A549 (cell line): ENCODE data around the gene FUS. TPM values are rescaled to one million over a fixed set of nuclear protein-coding genes. Genes with fewer than 3 reads are reported as not detected.
A peak's percentile ranks its signal among the peaks of the same experiment; 100 is the strongest.

Experiments
- ATAC-seq, 2 experiments: fragments of 200-7000 bp in 1 of 2; fragments of >200 bp in 1 of 2; cut with Nextera tagmentation in 1 of 2; cut with Tn5 transposase in 1 of 2; 3 replicates each; pipeline versions ENCODE4 v1.8.0 to v1.9.1; 2018 to 2020; ENCODE audit warnings: mild to moderate bottlenecking in 1 of 2, moderate library complexity in 1 of 2
- CTCF ChIA-PET: fragments of 300-600 bp; sonication (Branson Sonifier 250); formaldehyde crosslinking; extraction: SDS; loops from one replicate; lab custom pipeline; 2021; ENCODE audit warnings: antibody characterized with exemption, inconsistent platforms; lab: Yijun Ruan, JAX
- POLR2A ChIA-PET: fragments of 350-600 bp; formaldehyde crosslinking; extraction: SDS; loops from one replicate; lab custom pipeline; 2021; ENCODE audit warnings: antibody characterized with exemption, inconsistent platforms; lab: Yijun Ruan, JAX
- DNase-seq, 2 experiments: peaks; one replicate each; pipeline versions ENCODE4 v3.0.0 to v3.0.0-alpha.2; 2011 to 2016; ENCODE audit warnings: low read depth in 1 of 2, low spot score in 1 of 2
- FAIRE-seq: peaks from 2 replicates; lab custom pipeline; 2011; peaks lifted over from hg19 to GRCh38; lab: Jason Lieb, UNC
- H3K27ac ChIP-seq, 2 experiments: fragments of >200 bp; sonication (Bioruptor Twin); formaldehyde crosslinking; 3 replicates each; pipeline ENCODE4 v1.5.1; 2016 to 2017
- H3K4me1 ChIP-seq: fragments of >200 bp; sonication (Bioruptor Twin); formaldehyde crosslinking; 3 replicates; pipeline ENCODE4 v1.6.1; 2016
- H3K4me2 ChIP-seq: fragments of >200 bp; sonication (Bioruptor Twin); formaldehyde crosslinking; 3 replicates; pipeline ENCODE4 v1.6.1; 2016
- H3K4me3 ChIP-seq: fragments of >200 bp; sonication (Bioruptor Twin); formaldehyde crosslinking; 3 replicates; pipeline ENCODE4 v1.5.1; 2016
- H3K9me3 ChIP-seq: fragments of >200 bp; sonication (Bioruptor Twin); formaldehyde crosslinking; 3 replicates; pipeline ENCODE4 v1.6.1; 2016
- CBX2 ChIP-seq: fragments of 200-600 bp; sonication (generic); IDR thresholded peaks from 2 replicates; pipeline ENCODE4 v1.6.1; 2016; ENCODE audit warnings: low read depth, mild to moderate bottlenecking, borderline replicate concordance
- CBX8 ChIP-seq: fragments of 200-600 bp; sonication (generic); IDR thresholded peaks from 2 replicates; pipeline ENCODE4 v1.6.1; 2016
- CHD4 ChIP-seq: fragments of 200-600 bp; sonication (generic); IDR thresholded peaks from 2 replicates; pipeline ENCODE4 v1.6.1; 2016; ENCODE audit warnings: antibody characterized with exemption, mild to moderate bottlenecking, borderline replicate concordance
- EHMT2 ChIP-seq: fragments of 200-600 bp; sonication (generic); IDR thresholded peaks from 2 replicates; pipeline ENCODE4 v1.6.1; 2016; ENCODE audit warnings: antibody characterized with exemption, low read depth, mild to moderate bottlenecking, moderate library complexity
- EP300 ChIP-seq, 2 experiments: fragments of >200 bp; sonication (Bioruptor Twin); formaldehyde crosslinking; IDR thresholded peaks; 2 replicates in 1 of 2; 3 replicates in 1 of 2; pipeline ENCODE4 v1.6.1; 2016 to 2017
- ESRRA ChIP-seq: fragments of 150-350 bp; IDR thresholded peaks from 2 replicates; pipeline ENCODE4 v1.6.1; 2014; ENCODE audit warnings: mild to moderate bottlenecking, low read length, borderline replicate concordance
- HOXB5 ChIP-seq: fragments of 250-450 bp; sonication (Bioruptor Pico); IDR thresholded peaks from 2 replicates; pipeline ENCODE4 v1.5.0; 2020; ENCODE audit warnings: mild to moderate bottlenecking, moderate library complexity
- JUN ChIP-seq, 2 experiments: fragments of >200 bp; sonication (Bioruptor Twin); formaldehyde crosslinking; IDR thresholded peaks; 2 replicates in 1 of 2; 3 replicates in 1 of 2; pipeline ENCODE4 v1.6.1; 2016 to 2017
- KDM1A ChIP-seq: fragments of 200-600 bp; sonication (generic); IDR thresholded peaks from 2 replicates; pipeline ENCODE4 v1.6.1; 2016; ENCODE audit warnings: low read depth, mild to moderate bottlenecking
- MAFK ChIP-seq: fragments of 450-650 bp; IDR thresholded peaks from 2 replicates; pipeline ENCODE4 v1.6.1; 2014; ENCODE audit not compliant: partially characterized antibody
- NFE2L2 ChIP-seq: fragments of 150-350 bp; conservative IDR thresholded peaks from 2 replicates; pipeline ENCODE4 v1.6.1; 2014; ENCODE audit warnings: low read length
- NPAS2 ChIP-seq: fragments of 250-450 bp; sonication (Bioruptor Pico); IDR thresholded peaks from 2 replicates; pipeline ENCODE4 v1.8.0; 2022; ENCODE audit warnings: mild to moderate bottlenecking, moderate library complexity, borderline replicate concordance
- POLR2A ChIP-seq: IDR thresholded peaks from 2 replicates; pipeline ENCODE4 v1.6.1; 2012; ENCODE audit warnings: mild to moderate bottlenecking, low read length
- POLR2AphosphoS2 ChIP-seq: conservative IDR thresholded peaks from 2 replicates; pipeline ENCODE4 v1.6.1; 2012; ENCODE audit warnings: low read length, improper control_type of control experiment, inconsistent platforms
- RAD21 ChIP-seq, 2 experiments: fragments of >200 bp in 1 of 2; sonication (Bioruptor Twin) in 1 of 2; formaldehyde crosslinking in 1 of 2; IDR thresholded peaks in 1 of 2; conservative IDR thresholded peaks in 1 of 2; 2 replicates in 1 of 2; 3 replicates in 1 of 2; pipeline ENCODE4 v1.6.1; 2012 to 2018; ENCODE audit warnings: inconsistent platforms in 1 of 2
- RCOR1 ChIP-seq: fragments of 150-350 bp; IDR thresholded peaks from 2 replicates; pipeline ENCODE4 v1.6.1; 2014; ENCODE audit warnings: antibody characterized with exemption, low read length, low read depth
- SMC3 ChIP-seq: fragments of >200 bp; sonication (Bioruptor Twin); formaldehyde crosslinking; IDR thresholded peaks from 3 replicates; pipeline ENCODE4 v1.6.1; 2018; ENCODE audit warnings: inconsistent platforms
- TP53 ChIP-seq: fragments of 250-450 bp; sonication (Bioruptor Pico); IDR thresholded peaks from 2 replicates; pipeline ENCODE4 v1.5.0; 2021; ENCODE audit warnings: mild to moderate bottlenecking, moderate library complexity
- ZC3H11A ChIP-seq: fragments of 450-650 bp; IDR thresholded peaks from 2 replicates; pipeline ENCODE4 v1.6.1; 2014; ENCODE audit warnings: antibody characterized with exemption, mild to moderate bottlenecking
- WGBS: methylation state at CpG from one replicate; pipeline ENCODE4 v1.1.6; 2017; ENCODE audit errors: missing lambda C conversion rate; 5-methylcytosine and 5-hydroxymethylcytosine counted together
- polyA plus RNA-seq, 4 experiments: library from polyadenylated mRNA; depleted of rRNA in 3 of 4; stranded (reverse); fragments of >200 nt; fragmentation: RNase III in 1 of 4; extraction: RNeasy Plus Mini Kit Qiagen cat#74134 plus additional on column Dnase treatment in 1 of 4; gene quantifications; 2 replicates in 3 of 4; 3 replicates in 1 of 4; pipeline ENCODE4 v1.2.3, GENCODE V29; 2011 to 2017
- TF ChIP-seq, protein P1 (sequence below): IDR thresholded peaks from 2 replicates; pipeline ENCODE4 v1.6.1; 2012; ENCODE audit warnings: low read depth, borderline replicate concordance
- TF ChIP-seq, protein P2 (sequence below): fragments of 450-650 bp; IDR thresholded peaks from 2 replicates; pipeline ENCODE4 v1.6.1; 2014; ENCODE audit warnings: antibody characterized with exemption
- TF ChIP-seq, protein P3 (sequence below): IDR thresholded peaks from 2 replicates; pipeline ENCODE4 v1.6.1; 2012
- TF ChIP-seq, protein P4 (sequence below): fragments of >200 bp; sonication (Bioruptor Twin); formaldehyde crosslinking; IDR thresholded peaks from 2 replicates; pipeline ENCODE4 v1.6.1; 2016
- TF ChIP-seq, protein P5 (sequence below): fragments of >200 bp; sonication (Bioruptor Twin); formaldehyde crosslinking; IDR thresholded peaks from 3 replicates; pipeline ENCODE4 v1.5.1; 2016

Gene FUS
- polyA plus RNA-seq, 2 of the 4 experiments (the other 2 are of a cell fraction): 224 to 740 TPM

DNA sequence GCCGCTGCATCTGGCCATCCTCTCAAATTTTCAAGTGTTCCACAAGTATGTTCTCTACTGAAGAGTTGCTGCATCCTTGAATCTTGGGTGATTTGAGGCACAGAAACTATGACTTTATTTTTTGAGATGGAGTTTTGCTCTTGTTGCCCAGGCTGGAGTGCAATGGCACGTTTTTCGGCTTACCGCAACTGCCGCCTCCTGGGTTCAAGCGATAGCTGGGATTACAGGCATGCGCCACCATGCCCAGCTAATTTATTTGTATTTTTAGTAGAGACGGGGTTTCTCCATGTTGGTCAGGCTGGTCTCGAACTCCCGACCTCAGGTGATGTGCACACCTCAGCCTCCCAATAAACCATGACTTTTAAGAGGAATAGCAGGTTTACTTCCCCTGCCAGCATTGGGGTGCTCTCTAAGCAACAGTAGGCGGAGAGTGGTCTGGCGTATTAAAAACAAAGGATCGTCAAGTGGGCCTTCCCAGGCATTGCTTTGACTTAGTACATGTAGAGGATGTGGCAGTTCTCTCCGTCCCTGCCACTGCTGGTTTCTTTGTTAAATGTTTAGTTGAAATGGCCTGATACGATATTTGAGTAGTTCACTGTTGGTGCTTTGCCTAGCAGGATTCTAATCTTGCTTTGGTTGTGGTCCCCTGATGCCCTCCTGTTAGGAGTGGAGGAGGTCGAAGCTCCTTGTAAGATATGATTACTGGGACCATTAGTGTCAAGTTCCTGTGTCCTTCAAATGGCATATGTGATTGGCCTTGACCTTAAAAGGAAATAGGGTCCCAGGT lies 13.1 kb downstream of the FUS start:
- ChIA-PET POLR2A (interaction anchor here (0.7 to 1.7 kb wide), 3 partner anchors 10 to 70 kb away, joined by 3 to 6 read pairs (median 5); partner anchors contain the start of gene FUS), CTCF (no interaction called here)
- H3K4me2 ChIP-seq: no peak overlapping the region
- H3K27ac ChIP-seq: no peak overlapping the region
- ATAC-seq: no peak
- FAIRE-seq: no peak
- no peak for DNase-seq
- no peak overlapping the region for H3K4me3 ChIP-seq
- TF ChIP-seq SMC3 (no peak), ZC3H11A (no peak), CBX2 (no peak), POLR2AphosphoS2 (peak; percentile 70; the same call in 1 of the 2 replicates)
- TF ChIP-seq, protein P1, sequence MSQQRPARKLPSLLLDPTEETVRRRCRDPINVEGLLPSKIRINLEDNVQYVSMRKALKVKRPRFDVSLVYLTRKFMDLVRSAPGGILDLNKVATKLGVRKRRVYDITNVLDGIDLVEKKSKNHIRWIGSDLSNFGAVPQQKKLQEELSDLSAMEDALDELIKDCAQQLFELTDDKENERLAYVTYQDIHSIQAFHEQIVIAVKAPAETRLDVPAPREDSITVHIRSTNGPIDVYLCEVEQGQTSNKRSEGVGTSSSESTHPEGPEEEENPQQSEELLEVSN: no peak
- TF ChIP-seq, protein P2, sequence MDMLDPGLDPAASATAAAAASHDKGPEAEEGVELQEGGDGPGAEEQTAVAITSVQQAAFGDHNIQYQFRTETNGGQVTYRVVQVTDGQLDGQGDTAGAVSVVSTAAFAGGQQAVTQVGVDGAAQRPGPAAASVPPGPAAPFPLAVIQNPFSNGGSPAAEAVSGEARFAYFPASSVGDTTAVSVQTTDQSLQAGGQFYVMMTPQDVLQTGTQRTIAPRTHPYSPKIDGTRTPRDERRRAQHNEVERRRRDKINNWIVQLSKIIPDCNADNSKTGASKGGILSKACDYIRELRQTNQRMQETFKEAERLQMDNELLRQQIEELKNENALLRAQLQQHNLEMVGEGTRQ: no peak
- H3K9me3 ChIP-seq: no peaks in the 10 kb centered on the region
- no peaks in the 10 kb centered on the region for H3K4me1 ChIP-seq
- WGBS: 95% methylated on average over 16 of the region's 16 CpGs

DNA sequence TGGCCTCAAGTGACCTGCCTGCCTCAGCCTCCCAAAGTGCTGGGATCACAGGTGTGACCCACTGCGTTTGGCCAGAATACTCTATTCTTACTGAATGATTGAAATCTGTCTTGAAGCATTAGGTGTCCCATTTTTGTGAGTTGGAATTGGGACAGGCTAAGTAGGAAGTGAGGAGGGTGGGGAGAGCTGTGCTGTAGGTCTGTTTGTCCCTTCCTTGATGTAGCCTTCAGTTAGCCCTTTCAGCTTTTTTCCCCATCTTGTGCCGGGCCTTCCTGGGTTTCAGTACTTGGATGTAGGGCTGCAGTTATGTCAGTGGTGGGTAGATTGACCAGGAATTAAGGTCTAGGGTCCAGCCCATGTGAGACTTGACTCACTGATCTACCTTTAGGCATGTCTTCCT lies 13.9 kb downstream of the FUS start:
- DNase-seq (no peak), ATAC-seq (no peak; a peak in 2 of 6 replicates), FAIRE-seq (no peak)
- H3K4me1 ChIP-seq: no peaks in the 10 kb centered on the region
- WGBS: 88% methylated on average over 2 of the region's 2 CpGs
- CTCF ChIA-PET: no interaction called here
- H3K4me2 ChIP-seq: no peak overlapping the region
- H3K4me3 ChIP-seq: no peak overlapping the region
- no peaks in the 10 kb centered on the region for H3K9me3 ChIP-seq
- TF ChIP-seq, protein P3, sequence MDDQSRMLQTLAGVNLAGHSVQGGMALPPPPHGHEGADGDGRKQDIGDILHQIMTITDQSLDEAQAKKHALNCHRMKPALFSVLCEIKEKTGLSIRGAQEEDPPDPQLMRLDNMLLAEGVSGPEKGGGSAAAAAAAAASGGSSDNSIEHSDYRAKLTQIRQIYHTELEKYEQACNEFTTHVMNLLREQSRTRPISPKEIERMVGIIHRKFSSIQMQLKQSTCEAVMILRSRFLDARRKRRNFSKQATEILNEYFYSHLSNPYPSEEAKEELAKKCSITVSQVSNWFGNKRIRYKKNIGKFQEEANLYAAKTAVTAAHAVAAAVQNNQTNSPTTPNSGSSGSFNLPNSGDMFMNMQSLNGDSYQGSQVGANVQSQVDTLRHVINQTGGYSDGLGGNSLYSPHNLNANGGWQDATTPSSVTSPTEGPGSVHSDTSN: no peak
- TF ChIP-seq, protein P2: no peak
- TF ChIP-seq EP300 (IDR thresholded peaks at IDR 0.05) (no peak), NFE2L2 (no peak), TP53 (CRISPR knock-in tag) (no peak), KDM1A (no peak), POLR2A (no peak), NPAS2 (no peak), ESRRA (no peak), CHD4 (no peak), RCOR1 (no peak), EHMT2 (no peak), RAD21 (conservative IDR thresholded peaks at IDR 0.05 in 1 of 2, IDR thresholded peaks at IDR 0.05 in 1 of 2) (no peak), CBX8 (no peak), HOXB5 (CRISPR knock-in tag) (no peak), JUN (IDR thresholded peaks at IDR 0.05) (no peak), CBX2 (no peak), MAFK (no peak)
- TF ChIP-seq, protein P4, sequence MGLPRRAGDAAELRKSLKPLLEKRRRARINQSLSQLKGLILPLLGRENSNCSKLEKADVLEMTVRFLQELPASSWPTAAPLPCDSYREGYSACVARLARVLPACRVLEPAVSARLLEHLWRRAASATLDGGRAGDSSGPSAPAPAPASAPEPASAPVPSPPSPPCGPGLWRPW: no peak
- TF ChIP-seq, protein P5, sequence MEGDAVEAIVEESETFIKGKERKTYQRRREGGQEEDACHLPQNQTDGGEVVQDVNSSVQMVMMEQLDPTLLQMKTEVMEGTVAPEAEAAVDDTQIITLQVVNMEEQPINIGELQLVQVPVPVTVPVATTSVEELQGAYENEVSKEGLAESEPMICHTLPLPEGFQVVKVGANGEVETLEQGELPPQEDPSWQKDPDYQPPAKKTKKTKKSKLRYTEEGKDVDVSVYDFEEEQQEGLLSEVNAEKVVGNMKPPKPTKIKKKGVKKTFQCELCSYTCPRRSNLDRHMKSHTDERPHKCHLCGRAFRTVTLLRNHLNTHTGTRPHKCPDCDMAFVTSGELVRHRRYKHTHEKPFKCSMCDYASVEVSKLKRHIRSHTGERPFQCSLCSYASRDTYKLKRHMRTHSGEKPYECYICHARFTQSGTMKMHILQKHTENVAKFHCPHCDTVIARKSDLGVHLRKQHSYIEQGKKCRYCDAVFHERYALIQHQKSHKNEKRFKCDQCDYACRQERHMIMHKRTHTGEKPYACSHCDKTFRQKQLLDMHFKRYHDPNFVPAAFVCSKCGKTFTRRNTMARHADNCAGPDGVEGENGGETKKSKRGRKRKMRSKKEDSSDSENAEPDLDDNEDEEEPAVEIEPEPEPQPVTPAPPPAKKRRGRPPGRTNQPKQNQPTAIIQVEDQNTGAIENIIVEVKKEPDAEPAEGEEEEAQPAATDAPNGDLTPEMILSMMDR: no peak
- H3K27ac ChIP-seq: no peak overlapping the region
- POLR2A ChIA-PET: interaction anchor here (0.5 to 1.7 kb wide), 3 partner anchors 10 to 119 kb away, joined by 3 to 6 read pairs (median 5); partner anchors contain the start of gene FUS
